T-helper 2 cell (primary cell): ENCODE measurements around the gene ACTN4.

Experiments used
- DNase-seq, 5 experiments: peaks; one replicate each; pipeline versions ENCODE4 v3.0.0 to v3.0.0-alpha.2; 2012 to 2022

ACTN4 gene

DNA sequence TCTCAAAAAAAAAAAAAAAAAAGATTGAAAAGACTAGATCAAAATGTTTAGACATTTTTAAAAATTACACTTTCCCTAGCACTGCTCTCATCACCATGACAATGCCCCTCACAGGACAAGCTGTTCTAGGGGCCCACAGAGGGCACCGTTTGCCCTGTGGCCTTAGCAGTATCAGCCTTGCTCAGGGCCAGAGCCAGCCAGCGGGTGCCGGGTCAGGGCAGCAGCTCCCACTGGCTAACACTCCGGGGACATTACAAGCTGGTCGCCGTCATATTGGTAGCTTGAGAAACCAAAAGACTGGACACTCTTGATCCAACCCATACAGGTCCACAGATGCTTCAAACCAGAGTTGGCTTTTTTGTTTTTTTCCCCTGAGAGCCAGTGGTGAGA, 78.8 kb downstream of the ACTN4 start:
- no peak for DNase-seq

DNA sequence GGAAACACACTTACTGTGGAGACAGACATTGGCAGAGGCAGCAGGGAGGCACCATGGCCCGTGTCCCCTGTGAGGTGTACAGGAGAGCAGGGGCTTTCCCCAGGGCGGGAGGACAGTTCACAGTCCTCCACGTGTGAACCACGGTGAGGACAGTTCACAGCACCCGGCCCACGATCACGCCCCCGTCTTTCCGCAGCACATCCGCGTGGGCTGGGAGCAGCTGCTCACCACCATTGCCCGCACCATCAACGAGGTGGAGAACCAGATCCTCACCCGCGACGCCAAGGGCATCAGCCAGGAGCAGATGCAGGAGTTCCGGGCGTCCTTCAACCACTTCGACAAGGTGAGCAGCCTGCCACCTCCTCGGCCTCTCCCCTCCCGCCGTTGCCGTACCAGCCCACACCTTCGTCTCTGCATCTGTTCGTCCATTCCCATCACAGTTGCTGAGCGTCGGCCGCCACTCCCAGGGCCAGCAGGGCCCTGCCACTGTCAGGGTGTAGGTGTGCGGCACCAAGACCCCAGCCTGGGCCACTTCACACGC, 79.4 kb downstream of the ACTN4 start:
- DNase-seq: peak in 1 of 5 experiments; percentile 63

DNA sequence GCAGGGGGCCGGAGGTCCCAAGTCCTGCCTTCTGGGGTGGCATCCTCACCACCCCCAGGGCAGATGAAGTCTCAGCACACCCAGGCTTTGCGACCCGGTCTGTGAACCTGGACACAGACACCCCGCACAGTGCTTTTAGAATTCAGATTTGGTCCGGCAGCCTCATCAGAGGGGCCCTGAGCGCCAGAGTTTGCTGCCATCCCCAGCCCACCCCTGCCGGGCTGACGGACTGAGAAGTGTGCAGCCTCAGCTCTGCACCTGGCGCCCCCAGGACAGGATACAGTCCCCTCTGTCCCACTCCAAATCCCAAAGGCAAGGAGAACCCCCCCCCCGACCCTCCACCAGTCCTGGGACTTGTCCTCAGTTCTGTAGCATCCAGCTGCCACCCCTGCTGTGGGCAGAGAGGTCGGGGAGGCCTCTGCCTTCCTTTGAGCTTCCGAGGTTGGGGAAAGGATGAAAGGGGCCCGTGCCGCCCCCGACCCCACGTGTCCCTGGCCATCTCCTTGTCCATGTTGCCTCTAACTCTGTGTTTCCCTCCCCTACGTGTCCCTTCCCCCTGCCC, 79.9 kb downstream of the ACTN4 start:
- no peak for DNase-seq

GRCh38 chr19:38727868-38728660, 80.6 kb downstream of the ACTN4 start:
- no peak for DNase-seq

GRCh38 chr19:38728752-38729541, 81.5 kb downstream of the ACTN4 start:
- no peak for DNase-seq

- DNase-seq: peak; percentile 56 to 76 (median 71)
Observed at GRCh38 chr19:38729653-38730469, 82.4 kb downstream of the ACTN4 start.

DNA sequence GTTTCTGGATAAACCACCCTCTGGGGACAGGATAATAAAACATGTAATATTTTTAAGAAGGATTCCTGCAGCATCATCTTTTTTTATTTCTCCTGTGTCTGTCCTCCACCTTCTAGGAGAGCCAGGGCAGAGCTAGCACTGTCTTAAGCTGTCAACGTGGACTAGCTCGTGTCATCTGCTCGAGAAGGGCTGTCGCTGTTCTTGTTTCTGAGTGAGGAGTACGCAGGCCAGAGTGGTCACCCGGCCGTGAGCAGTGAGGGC, 83.0 kb downstream of the ACTN4 start:
- DNase-seq: no peak

GRCh38 chr19:38730731-38731589, 83.5 kb downstream of the ACTN4 start:
- DNase-seq: no peak

DNA sequence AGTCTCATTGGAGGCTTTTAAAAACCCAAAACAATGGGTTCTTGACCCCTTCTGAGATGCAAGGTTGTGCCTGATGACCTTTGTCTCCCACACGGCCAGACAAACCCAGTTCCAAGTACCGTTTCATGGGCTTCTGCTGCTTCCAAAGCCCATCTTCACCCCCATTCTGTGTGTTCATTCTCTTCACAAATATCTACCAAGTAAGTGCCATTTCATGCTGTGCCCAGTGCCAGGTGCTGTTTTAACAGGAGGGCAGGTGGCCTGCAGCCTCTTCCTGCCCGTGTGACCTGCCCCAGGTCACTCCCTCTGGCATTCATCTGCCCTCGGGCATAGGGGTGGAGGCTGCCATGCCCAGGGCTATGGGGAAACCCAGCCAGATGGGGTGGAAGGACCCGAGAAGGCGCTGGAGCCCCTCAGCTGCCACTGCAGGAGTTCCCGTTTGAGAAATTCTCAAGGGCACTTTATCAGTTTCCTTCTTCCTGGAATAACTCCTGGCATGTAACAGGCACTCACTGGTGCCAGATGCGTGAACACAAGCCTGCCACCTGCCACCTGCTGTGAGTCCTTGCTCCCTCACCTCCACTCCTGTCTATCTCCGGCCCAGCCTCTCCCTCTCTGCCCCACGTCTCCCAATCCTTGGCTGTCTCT, 84.3 kb downstream of the ACTN4 start:
- DNase-seq: no peak

- no peak for DNase-seq
Observed at GRCh38 chr19:38733241-38733492, 85.7 kb downstream of the ACTN4 start.

GRCh38 chr19:38733493-38734175, 86.2 kb downstream of the ACTN4 start:
- DNase-seq: no peak

DNA sequence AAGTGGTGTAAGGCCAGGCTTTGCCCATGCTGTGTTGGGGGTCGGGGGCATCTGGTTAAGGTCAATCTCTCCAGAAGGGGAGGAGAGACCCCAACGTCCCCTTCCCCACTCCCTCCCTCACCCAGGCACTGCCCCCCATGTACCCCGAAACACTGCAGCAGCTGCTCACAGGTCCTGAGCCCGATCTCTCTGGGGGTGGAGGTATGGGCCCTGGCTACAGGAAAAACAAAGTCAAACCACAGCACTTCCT, 86.7 kb downstream of the ACTN4 start:
- DNase-seq: no peak

DNA sequence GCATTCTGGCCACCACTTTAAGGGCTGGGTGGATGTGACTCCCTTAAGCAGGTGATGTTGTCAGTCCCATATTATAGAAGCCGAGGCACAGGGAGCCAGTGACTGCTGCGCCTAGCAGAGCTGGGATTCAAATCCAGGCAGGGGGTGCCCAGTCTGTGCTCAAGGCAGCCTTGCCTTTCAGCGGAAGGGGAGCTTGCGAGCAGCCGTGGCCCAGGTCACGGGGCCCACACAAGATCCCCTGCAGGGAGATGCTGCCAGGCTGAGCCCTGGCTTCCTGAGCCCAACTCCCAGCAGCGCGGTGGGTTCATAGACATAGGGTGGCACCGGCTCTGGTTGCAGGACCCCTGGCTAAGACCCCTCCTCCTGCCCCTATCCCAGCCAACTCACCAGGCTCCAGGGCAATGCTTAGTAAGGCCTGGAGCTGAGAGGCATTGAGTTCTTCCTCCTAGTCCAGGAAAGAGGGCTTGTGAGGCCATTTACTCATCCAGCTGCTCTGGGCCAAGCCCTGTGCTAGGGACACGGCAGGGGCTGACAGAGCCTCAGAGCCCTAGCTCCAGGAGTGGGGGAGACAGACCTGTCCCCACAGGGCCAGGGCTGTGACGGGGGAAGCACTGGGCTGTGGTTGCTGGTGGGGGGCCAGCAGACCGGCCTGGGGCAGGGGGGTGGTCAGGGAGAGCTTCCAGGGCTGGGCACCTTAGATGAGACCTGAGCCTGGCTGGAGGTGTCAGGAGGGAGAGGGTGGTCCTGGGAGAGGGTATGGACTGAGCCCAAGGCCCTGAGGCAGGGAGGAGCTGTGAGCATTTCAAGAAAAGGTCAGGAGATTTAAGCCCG, 87.2 kb downstream of the ACTN4 start:
- peak in 2 of 5 experiments; percentile 36 to 78 for DNase-seq

- DNase-seq: peak in 2 of 5 experiments; percentile 40 to 49
Observed at GRCh38 chr19:38735257-38735686, 87.8 kb downstream of the ACTN4 start.

DNA sequence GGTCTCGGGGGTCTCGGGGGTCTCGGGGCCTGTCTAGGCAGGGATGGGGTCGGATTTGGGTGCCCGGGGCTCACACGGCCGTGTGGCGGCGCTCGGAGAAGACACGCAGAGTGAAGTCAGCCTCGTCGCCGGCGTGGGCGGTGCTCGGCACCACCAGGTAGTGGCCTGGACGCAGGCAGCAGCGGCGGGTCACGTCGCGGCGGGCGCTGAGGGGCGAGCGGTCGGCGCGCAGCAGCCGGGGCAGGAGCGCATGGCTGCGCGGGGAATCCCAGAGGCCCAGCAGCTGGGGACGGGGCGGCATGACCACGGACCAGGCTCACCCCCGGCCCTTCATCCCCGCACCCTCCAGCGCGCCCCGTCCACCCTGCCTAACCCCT, 88.6 kb downstream of the ACTN4 start:
- DNase-seq: peak; percentile 33 to 65 (median 55)

DNA sequence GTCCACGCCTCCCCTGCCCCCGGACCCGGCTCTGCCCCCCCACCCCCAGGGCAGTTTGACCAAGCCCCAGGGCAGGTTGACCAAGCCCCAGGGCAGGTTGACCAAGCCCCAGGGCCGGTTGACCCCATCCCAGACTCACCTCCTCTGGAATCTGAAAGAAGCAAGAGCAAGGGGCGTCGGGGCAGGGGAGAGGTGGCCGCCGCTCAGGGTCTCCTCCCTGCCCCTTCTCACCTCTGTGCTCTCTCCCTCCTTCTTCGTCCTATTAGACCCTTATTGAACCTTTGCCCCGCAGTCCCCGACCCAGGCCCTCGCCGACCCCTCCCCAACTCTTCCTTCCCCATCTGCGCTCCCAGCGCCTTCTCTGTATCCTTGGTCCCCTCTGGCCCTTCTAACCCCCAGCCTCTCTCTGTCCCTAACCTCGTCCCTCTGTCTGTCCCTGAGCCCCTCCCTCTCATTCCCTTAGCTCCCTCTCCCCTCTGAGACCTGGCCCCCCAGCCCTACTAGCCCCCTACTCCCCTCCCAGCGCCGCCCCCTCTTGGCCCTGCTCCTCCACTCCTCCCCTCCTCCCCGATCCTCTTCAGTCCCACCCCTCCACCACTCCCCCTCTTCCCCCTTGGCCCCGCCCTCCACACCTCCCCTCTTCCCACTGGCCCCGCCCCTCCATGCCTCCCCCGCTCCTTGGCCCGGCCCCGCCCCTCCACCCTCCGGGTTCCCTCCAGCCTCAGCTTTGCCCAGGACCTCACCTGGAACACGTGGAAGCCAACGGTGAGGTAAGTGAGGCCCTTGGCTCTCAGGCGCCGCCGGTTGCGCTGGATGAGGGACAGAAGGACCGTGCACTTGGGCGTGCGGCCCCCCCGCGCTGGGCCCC, 89.2 kb downstream of the ACTN4 start:
- DNase-seq: peak; percentile 27 to 70 (median 45)

DNA sequence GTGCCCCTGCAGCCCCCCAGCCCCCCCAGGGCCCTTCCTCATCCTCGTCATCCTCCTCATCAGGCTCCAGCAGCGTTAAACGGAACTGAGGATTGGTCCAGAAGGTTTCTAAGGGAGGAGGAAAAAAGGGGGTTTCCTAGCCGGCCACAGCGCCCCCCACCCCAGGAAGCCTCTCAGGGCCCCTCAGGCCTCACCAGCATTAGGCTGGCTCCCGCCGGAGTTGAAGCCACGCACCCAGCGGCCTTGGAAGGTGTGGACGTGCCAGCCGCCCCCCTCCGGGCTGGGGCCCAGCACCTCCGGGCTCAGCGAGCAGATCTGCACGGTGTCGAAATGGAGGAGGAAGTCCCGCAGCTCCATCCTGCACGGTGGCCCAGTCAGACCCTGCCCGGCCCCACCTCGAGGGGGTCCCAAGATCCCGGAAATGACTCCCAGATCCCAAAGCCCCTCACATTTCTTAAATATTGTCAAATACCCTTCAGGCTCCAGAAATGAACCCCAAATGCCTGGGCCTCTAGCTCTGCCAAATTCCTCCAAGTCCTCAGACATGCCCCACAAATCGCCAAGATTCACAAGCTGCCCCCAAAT, 89.9 kb downstream of the ACTN4 start:
- DNase-seq: no peak

GRCh38 chr19:38737921-38738737, 90.7 kb downstream of the ACTN4 start:
- DNase-seq: no peak
